ENCODE measurements around the gene RASL12. TPM values are rescaled to one million over a fixed set of nuclear protein-coding genes. Genes with fewer than 3 reads are reported as not detected.

Gene RASL12
- total RNA-seq, 1 experiment from 2014 or later, result 0.67 TPM

- DNase-seq (ENCODE audit: low read depth, low spot score), result no peak
- ChIA-PET CTCF (no interaction called here), POLR2A (no interaction called here)
- intact Hi-C loops (cut with micrococcal nuclease; ENCODE audit: unreplicated experiment) (loop anchor here (10.0 kb wide), 1 partner anchor 256 kb away; the partner anchor contains the start of gene RNU5A-1), in situ Hi-C loops (cut with HindIII; ENCODE audit: low pct_unique_long_range_greater_than_20kb, low sequenced_read_pairs) (no loop called here)
- no peak for ATAC-seq
- Histone ChIP-seq H3K4me3 (ENCODE audit: low read depth in 2 of 2, low read length in 2 of 2) (no peak overlapping the region), H3K36me3 (ENCODE audit: control insufficient read depth, insufficient read depth, low read length) (no peaks in the 10 kb centered on the region), H3K9me3 (ENCODE audit: control insufficient read depth, insufficient read depth, low read depth, low read length) (no peaks in the 10 kb centered on the region), H3K27me3 (ENCODE audit: control insufficient read depth, insufficient read depth, low read length) (no peaks in the 10 kb centered on the region), H3K4me1 (ENCODE audit: control insufficient read depth, insufficient read depth, low read length) (no peaks in the 10 kb centered on the region), H3K27ac (ENCODE audit: low read length) (no peak overlapping the region)
- BruUV-seq (replicated peaks), result no TSS peak
- TF ChIP-seq POLR2AphosphoS5 (IDR thresholded peaks at IDR 0.05; ENCODE audit: low read depth, low read length) (no peak), CTCF (IDR thresholded peaks at IDR 0.05) (no peak), TCF7L2 (IDR thresholded peaks at IDR 0.05; ENCODE audit: low read depth, low read length) (no peak), REST (IDR thresholded peaks at IDR 0.05; ENCODE audit: insufficient read depth in 1 of 2, low read depth in 2 of 2, low read length in 1 of 2) (no peak), SIN3A (IDR thresholded peaks at IDR 0.05; ENCODE audit: borderline replicate concordance, insufficient read depth, low read depth, low read length) (no peak)
Measured at GRCh38 chr15:65038836-65039235, 29.0 kb downstream of the RASL12 start.

- Histone ChIP-seq H3K36me3 (ENCODE audit: control insufficient read depth, insufficient read depth, low read length) (no peaks in the 10 kb centered on the region), H3K27me3 (ENCODE audit: control insufficient read depth, insufficient read depth, low read length) (no peaks in the 10 kb centered on the region), H3K4me3 (ENCODE audit: low read depth in 2 of 2, low read length in 2 of 2) (no peak overlapping the region), H3K4me1 (ENCODE audit: control insufficient read depth, insufficient read depth, low read length) (peaks cover 3% of the 10 kb centered on the region), H3K9me3 (ENCODE audit: control insufficient read depth, insufficient read depth, low read depth, low read length) (no peaks in the 10 kb centered on the region), H3K27ac (ENCODE audit: low read length) (no peak overlapping the region)
- intact Hi-C loops (cut with micrococcal nuclease; ENCODE audit: unreplicated experiment) (loop anchor here (10.0 kb wide), 1 partner anchor 256 kb away; the partner anchor contains the start of gene RNU5A-1), in situ Hi-C loops (cut with HindIII; ENCODE audit: low pct_unique_long_range_greater_than_20kb, low sequenced_read_pairs) (no loop called here)
- BruUV-seq (replicated peaks), result no TSS peak
- ATAC-seq, result no peak
- ChIA-PET POLR2A (no interaction called here), CTCF (no interaction called here)
- no peak for DNase-seq (ENCODE audit: low read depth, low spot score)
- no peak for TF ChIP-seq TCF7L2 (IDR thresholded peaks at IDR 0.05; ENCODE audit: low read depth, low read length)
- TF ChIP-seq POLR2AphosphoS5 (IDR thresholded peaks at IDR 0.05; ENCODE audit: low read depth, low read length), result no peak
- TF ChIP-seq REST (IDR thresholded peaks at IDR 0.05; ENCODE audit: insufficient read depth in 1 of 2, low read depth in 2 of 2, low read length in 1 of 2), result no peak
- TF ChIP-seq SIN3A (IDR thresholded peaks at IDR 0.05; ENCODE audit: borderline replicate concordance, insufficient read depth, low read depth, low read length), result no peak
- TF ChIP-seq CTCF (IDR thresholded peaks at IDR 0.05), result no peak
Measured at GRCh38 chr15:65038428-65038827, 29.4 kb downstream of the RASL12 start.

All from Panc1 (cell line).